NCI-H1105 treated with DMSO at 0.1 percent for 48 hours (cell line): Measurements from ENCODE around the gene ZNF169.
"Not testable (repeated sequence)": the region's sequence is repeated elsewhere in the genome, so short reads cannot be mapped to it uniquely, and the experiment has no call there.

Experiments used
- DNase-seq: peaks from one replicate; lab custom pipeline; 2025; lab: John Stamatoyannopoulos, UW

The ZNF169 gene

DNA sequence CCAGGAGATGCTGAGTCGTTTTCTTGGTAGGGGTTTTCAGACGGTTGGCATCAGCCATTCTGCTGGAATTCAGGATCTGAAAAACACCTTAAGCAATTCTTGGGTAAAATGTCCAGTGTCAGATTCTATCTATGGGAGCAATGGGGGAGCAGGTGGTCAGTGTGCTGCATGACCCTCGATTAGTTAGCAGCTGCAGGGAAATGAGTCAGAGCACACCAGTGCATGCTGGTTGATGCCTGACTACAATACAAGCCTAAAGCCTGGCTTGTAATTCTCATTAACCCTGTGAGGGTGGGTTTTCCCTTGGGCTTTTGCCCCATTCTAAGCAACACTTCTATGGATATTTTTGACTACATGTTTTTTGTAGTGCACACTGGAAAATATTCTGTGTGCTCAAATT lies 89.7 kb downstream of the ZNF169 start:
- not testable (repeated sequence) for DNase-seq
